GM12878 (cell line): ENCODE measurements around the gene PAN3. TPM values are rescaled to one million over a fixed set of nuclear protein-coding genes. Genes with fewer than 3 reads are reported as not detected.

Source experiments
- FOXM1 ChIP-seq: IDR thresholded peaks from 2 replicates; pipeline ENCODE4 v1.6.1; 2012; ENCODE audit warnings: low read depth, mild to moderate bottlenecking, inconsistent platforms, low read length, moderate library complexity
- NFYB ChIP-seq: IDR thresholded peaks from 2 replicates; pipeline ENCODE4 v1.6.1; 2011; ENCODE audit warnings: low read depth, mild to moderate bottlenecking, low read length, improper control_type of control experiment, moderate library complexity; ENCODE audit not compliant: insufficient read depth
- NRF1 ChIP-seq: conservative IDR thresholded peaks from 2 replicates; pipeline ENCODE4 v1.6.1; 2011; ENCODE audit warnings: mild to moderate bottlenecking, low read depth, low read length, improper control_type of control experiment
- SPI1 ChIP-seq: IDR thresholded peaks from 2 replicates; pipeline ENCODE4 v1.6.1; 2011; ENCODE audit warnings: low read depth, mild to moderate bottlenecking, low read length, moderate library complexity, borderline replicate concordance; ENCODE audit not compliant: insufficient read depth
- polyA plus RNA-seq, 11 experiments: library from polyadenylated mRNA; depleted of rRNA in 4 of 11; unstranded in 6 of 11; stranded (reverse) in 5 of 11; fragments of >200 nt; fragmentation: Nextera tagmentation in 4 of 11; fragmentation: Illumina TruSeq in 1 of 11; extraction: Ambion mirVana in 4 of 11; extraction: Trizol in 1 of 11; gene quantifications; 1 replicate in 1 of 11; 2 replicates in 10 of 11; pipeline versions ENCODE4 v1.2.1 to v1.2.3, GENCODE V29; 2011 to 2016; ENCODE audit warnings: inconsistent platforms in 2 of 11, missing spikeins in 2 of 11, low read depth in 1 of 11
- total RNA-seq, 4 experiments: library from RNA; depleted of rRNA in 3 of 4; stranded (reverse); fragments of >200 nt in 3 of 4; fragmentation: Illumina TruSeq in 1 of 4; extraction: Trizol in 1 of 4; gene quantifications; 2 replicates each; pipeline versions ENCODE4 v1.2.1 to v1.2.3, GENCODE V29; 2013 to 2021
- TF ChIP-seq, protein P1 (sequence below): fragments of 450-650 bp; IDR thresholded peaks from 2 replicates; pipeline ENCODE4 v1.6.1; 2017; ENCODE audit warnings: mild to moderate bottlenecking, moderate library complexity
- TF ChIP-seq, protein P2 (sequence below): fragments of 450-650 bp; conservative IDR thresholded peaks from 2 replicates; pipeline ENCODE4 v1.6.1; 2017; ENCODE audit warnings: mild to moderate bottlenecking, moderate library complexity

Gene PAN3
- total and polyA plus RNA-seq, 10 of the 15 experiments (the other 5 are each of a cell fraction or from before 2014, with no cell fraction given) = 13.0 to 33.3 (median 19.9) TPM

DNA sequence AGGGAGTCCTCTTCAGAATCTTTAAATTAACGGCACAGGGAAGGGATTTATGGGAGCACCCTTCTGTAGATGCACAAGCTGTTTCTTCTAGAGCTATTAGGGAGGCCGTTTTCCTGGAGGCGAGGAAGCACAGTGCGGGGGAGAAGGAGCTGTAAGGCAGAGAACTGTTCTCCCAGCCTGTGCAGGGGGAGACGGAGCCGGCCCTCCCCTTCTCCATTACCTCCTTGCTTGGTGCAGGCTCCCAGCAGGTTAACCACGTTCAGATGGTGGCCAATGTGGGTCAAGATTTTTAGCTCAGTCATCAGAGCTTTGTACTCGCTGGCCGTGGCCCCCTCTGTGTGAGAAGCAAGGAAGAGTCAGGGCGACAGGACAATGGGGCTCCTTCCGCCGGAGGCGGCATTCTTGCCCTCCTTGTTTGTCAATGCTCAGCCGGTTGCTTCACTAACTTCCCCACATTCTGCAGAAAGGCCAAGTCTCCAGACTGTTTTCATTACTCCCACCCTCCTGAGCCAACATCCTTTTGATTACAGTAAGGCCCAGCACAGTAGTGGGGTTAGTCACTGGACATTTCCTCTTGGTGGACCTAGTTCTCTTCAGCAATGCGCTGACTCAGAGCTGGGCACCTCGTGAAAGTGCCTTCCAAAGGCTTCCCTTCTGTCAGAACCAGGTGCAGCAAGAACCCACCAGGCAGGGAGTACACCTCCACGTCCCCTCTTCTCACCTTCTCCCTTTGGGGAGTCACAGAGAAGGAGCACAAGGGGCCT, 191.2 kb downstream of the PAN3 start (continued):
- TF ChIP-seq, protein P1, sequence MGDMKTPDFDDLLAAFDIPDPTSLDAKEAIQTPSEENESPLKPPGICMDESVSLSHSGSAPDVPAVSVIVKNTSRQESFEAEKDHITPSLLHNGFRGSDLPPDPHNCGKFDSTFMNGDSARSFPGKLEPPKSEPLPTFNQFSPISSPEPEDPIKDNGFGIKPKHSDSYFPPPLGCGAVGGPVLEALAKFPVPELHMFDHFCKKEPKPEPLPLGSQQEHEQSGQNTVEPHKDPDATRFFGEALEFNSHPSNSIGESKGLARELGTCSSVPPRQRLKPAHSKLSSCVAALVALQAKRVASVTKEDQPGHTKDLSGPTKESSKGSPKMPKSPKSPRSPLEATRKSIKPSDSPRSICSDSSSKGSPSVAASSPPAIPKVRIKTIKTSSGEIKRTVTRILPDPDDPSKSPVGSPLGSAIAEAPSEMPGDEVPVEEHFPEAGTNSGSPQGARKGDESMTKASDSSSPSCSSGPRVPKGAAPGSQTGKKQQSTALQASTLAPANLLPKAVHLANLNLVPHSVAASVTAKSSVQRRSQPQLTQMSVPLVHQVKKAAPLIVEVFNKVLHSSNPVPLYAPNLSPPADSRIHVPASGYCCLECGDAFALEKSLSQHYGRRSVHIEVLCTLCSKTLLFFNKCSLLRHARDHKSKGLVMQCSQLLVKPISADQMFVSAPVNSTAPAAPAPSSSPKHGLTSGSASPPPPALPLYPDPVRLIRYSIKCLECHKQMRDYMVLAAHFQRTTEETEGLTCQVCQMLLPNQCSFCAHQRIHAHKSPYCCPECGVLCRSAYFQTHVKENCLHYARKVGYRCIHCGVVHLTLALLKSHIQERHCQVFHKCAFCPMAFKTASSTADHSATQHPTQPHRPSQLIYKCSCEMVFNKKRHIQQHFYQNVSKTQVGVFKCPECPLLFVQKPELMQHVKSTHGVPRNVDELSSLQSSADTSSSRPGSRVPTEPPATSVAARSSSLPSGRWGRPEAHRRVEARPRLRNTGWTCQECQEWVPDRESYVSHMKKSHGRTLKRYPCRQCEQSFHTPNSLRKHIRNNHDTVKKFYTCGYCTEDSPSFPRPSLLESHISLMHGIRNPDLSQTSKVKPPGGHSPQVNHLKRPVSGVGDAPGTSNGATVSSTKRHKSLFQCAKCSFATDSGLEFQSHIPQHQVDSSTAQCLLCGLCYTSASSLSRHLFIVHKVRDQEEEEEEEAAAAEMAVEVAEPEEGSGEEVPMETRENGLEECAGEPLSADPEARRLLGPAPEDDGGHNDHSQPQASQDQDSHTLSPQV = no peak
- no peak for TF ChIP-seq NRF1
- TF ChIP-seq SPI1 = no peak
- no peak for TF ChIP-seq FOXM1
- TF ChIP-seq, protein P2, sequence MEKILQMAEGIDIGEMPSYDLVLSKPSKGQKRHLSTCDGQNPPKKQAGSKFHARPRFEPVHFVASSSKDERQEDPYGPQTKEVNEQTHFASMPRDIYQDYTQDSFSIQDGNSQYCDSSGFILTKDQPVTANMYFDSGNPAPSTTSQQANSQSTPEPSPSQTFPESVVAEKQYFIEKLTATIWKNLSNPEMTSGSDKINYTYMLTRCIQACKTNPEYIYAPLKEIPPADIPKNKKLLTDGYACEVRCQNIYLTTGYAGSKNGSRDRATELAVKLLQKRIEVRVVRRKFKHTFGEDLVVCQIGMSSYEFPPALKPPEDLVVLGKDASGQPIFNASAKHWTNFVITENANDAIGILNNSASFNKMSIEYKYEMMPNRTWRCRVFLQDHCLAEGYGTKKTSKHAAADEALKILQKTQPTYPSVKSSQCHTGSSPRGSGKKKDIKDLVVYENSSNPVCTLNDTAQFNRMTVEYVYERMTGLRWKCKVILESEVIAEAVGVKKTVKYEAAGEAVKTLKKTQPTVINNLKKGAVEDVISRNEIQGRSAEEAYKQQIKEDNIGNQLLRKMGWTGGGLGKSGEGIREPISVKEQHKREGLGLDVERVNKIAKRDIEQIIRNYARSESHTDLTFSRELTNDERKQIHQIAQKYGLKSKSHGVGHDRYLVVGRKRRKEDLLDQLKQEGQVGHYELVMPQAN = no peak
- TF ChIP-seq NFYB = no peak
